ENCODE measurements around the gene ZAR1L.

ZAR1L gene

GRCh38 chr13:32298695-32299094 lies 16.5 kb downstream of the ZAR1L start:
- H3K36me3 ChIP-seq (ENCODE audit: control insufficient read depth, insufficient read depth, low read length): no peaks in the 10 kb centered on the region
- no peak overlapping the region for H3K4me3 ChIP-seq (ENCODE audit: low read depth, low read length)
- H3K9ac ChIP-seq: no peak overlapping the region
- no peak overlapping the region for H3K4me2 ChIP-seq (ENCODE audit: low read length)
- no peaks in the 10 kb centered on the region for H3K9me3 ChIP-seq (ENCODE audit: control insufficient read depth, low read length)
- H3K27me3 ChIP-seq (ENCODE audit: control insufficient read depth, insufficient read depth, low read length): no peaks in the 10 kb centered on the region
- no peaks in the 10 kb centered on the region for H3K79me2 ChIP-seq
- no peak overlapping the region for H2AFZ ChIP-seq
- no peaks in the 10 kb centered on the region for H3K4me1 ChIP-seq
- no peak for TF ChIP-seq CTCF (IDR thresholded peaks at IDR 0.05)
- H3K27ac ChIP-seq: no peak overlapping the region

DNA sequence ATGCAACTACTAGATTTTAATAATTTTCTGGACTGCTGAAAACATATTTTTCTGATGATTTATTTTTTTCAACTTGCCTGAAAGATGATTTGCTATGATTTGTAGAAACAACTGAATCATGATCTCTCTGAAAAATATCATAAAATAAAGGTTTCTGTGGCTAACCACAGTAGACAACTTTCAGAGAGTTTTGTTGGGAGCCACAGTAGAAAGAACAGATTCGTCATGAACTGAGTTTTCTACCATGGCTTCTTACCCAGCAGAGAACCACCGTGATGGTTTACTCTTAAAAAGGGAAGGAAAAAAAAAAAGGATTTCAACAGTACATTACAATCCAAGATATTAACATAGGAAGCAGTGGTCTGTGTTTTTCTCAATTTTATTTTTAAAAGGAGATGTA lies 18.0 kb downstream of the ZAR1L start:
- H2AFZ ChIP-seq: no peak overlapping the region
- H3K36me3 ChIP-seq (ENCODE audit: control insufficient read depth, insufficient read depth, low read length): no peaks in the 10 kb centered on the region
- H3K4me3 ChIP-seq (ENCODE audit: low read depth, low read length): no peak overlapping the region
- no peaks in the 10 kb centered on the region for H3K4me1 ChIP-seq
- H3K9me3 ChIP-seq (ENCODE audit: control insufficient read depth, low read length): no peaks in the 10 kb centered on the region
- H3K4me2 ChIP-seq (ENCODE audit: low read length): no peak overlapping the region
- no peak overlapping the region for H3K27ac ChIP-seq
- TF ChIP-seq CTCF (IDR thresholded peaks at IDR 0.05): no peak
- H3K9ac ChIP-seq: no peak overlapping the region
- H3K27me3 ChIP-seq (ENCODE audit: control insufficient read depth, insufficient read depth, low read length): no peaks in the 10 kb centered on the region
- H3K79me2 ChIP-seq: no peaks in the 10 kb centered on the region

- no peaks in the 10 kb centered on the region for H3K9me3 ChIP-seq (ENCODE audit: control insufficient read depth, low read length)
- no peaks in the 10 kb centered on the region for H3K27me3 ChIP-seq (ENCODE audit: control insufficient read depth, insufficient read depth, low read length)
- peaks cover 4% of the 10 kb centered on the region for H3K4me1 ChIP-seq
- H3K79me2 ChIP-seq: no peaks in the 10 kb centered on the region
- no peak overlapping the region for H2AFZ ChIP-seq
- H3K9ac ChIP-seq: no peak overlapping the region
- H3K4me2 ChIP-seq (ENCODE audit: low read length): peak overlapping the region; percentile 54
- no peak overlapping the region for H3K4me3 ChIP-seq (ENCODE audit: low read depth, low read length)
- peak overlapping the region; percentile 33 for H3K27ac ChIP-seq
- H3K36me3 ChIP-seq (ENCODE audit: control insufficient read depth, insufficient read depth, low read length): no peaks in the 10 kb centered on the region
- no peak for TF ChIP-seq CTCF (IDR thresholded peaks at IDR 0.05)
These were observed 29.6 kb downstream of the ZAR1L start for GRCh38 chr13:32285633-32285965.

GRCh38 chr13:32284927-32285632 lies 30.1 kb downstream of the ZAR1L start:
- Histone ChIP-seq H3K4me2 (ENCODE audit: low read length) (peak overlapping the region; percentile 54), H3K9ac (no peak overlapping the region), H3K79me2 (no peaks in the 10 kb centered on the region), H3K36me3 (ENCODE audit: control insufficient read depth, insufficient read depth, low read length) (no peaks in the 10 kb centered on the region), H2AFZ (peak overlapping the region; percentile 33), H3K27me3 (ENCODE audit: control insufficient read depth, insufficient read depth, low read length) (no peaks in the 10 kb centered on the region), H3K9me3 (ENCODE audit: control insufficient read depth, low read length) (no peaks in the 10 kb centered on the region), H3K27ac (peak overlapping the region; percentile 33), H3K4me1 (peaks cover 4% of the 10 kb centered on the region), H3K4me3 (ENCODE audit: low read depth, low read length) (no peak overlapping the region)
- no peak for TF ChIP-seq CTCF (IDR thresholded peaks at IDR 0.05)

GRCh38 chr13:32282096-32282711 lies 33.0 kb downstream of the ZAR1L start:
- TF ChIP-seq CTCF (IDR thresholded peaks at IDR 0.05): no peak
- no peak overlapping the region for H3K27ac ChIP-seq
- no peaks in the 10 kb centered on the region for H3K9me3 ChIP-seq (ENCODE audit: control insufficient read depth, low read length)
- no peak overlapping the region for H3K4me2 ChIP-seq (ENCODE audit: low read length)
- H3K79me2 ChIP-seq: no peaks in the 10 kb centered on the region
- H3K4me3 ChIP-seq (ENCODE audit: low read depth, low read length): no peak overlapping the region
- H2AFZ ChIP-seq: no peak overlapping the region
- no peaks in the 10 kb centered on the region for H3K36me3 ChIP-seq (ENCODE audit: control insufficient read depth, insufficient read depth, low read length)
- H3K27me3 ChIP-seq (ENCODE audit: control insufficient read depth, insufficient read depth, low read length): no peaks in the 10 kb centered on the region
- peaks cover 4% of the 10 kb centered on the region for H3K4me1 ChIP-seq
- no peak overlapping the region for H3K9ac ChIP-seq

Measured in parathyroid adenoma (tissue), 2 donors.